Naive thymus-derived CD4-positive, alpha-beta T cell (primary cell): ENCODE results near the gene ZNF74. TPM values are rescaled to one million over a fixed set of nuclear protein-coding genes. Genes with fewer than 3 reads are reported as not detected.

Experiments
- ATAC-seq: fragments of 150-1000 bp; cut with Tn5 transposase; 2 replicates; pipeline ENCODE4 v1.10.0; 2021; ENCODE audit warnings: mild to moderate bottlenecking, moderate library complexity
- CTCF ChIA-PET: fragments of 350-600 bp; sonication (Branson Sonifier 250); formaldehyde crosslinking; loops from one replicate; lab custom pipeline; 2021; ENCODE audit warnings: antibody characterized with exemption; lab: Charles Lee
- POLR2A ChIA-PET: fragments of 350-600 bp; sonication (Branson Sonifier 250); formaldehyde crosslinking; loops from one replicate; lab custom pipeline; 2021; ENCODE audit warnings: antibody characterized with exemption, inconsistent platforms; lab: Charles Lee
- DNase-seq, 9 donors: peaks; one replicate each; pipeline versions ENCODE4 v3.0.0 to v3.0.0-alpha.2; 2020 to 2022; ENCODE audit warnings: mixed read lengths in 1 of 9
- H3K27ac ChIP-seq: one replicate; pipeline ENCODE4 v1.7.0; 2013; ENCODE audit warnings: mild to moderate bottlenecking, low read depth, low read length, moderate library complexity
- H3K27me3 ChIP-seq, 2 donors: one replicate each; pipeline ENCODE4 v1.7.0; 2013; ENCODE audit warnings: low read length in 2 of 2, mild to moderate bottlenecking in 2 of 2, moderate library complexity in 2 of 2; ENCODE audit not compliant: control insufficient read depth in 2 of 2, insufficient read depth in 2 of 2
- H3K36me3 ChIP-seq, 3 experiments: 1 replicate in 2 of 3; 2 replicates in 1 of 3; pipeline ENCODE4 v1.7.0; 2013; ENCODE audit warnings: low read length in 3 of 3, mild to moderate bottlenecking in 3 of 3, moderate library complexity in 1 of 3; ENCODE audit not compliant: insufficient read depth in 3 of 3, control insufficient read depth in 2 of 3
- H3K4me1 ChIP-seq, 2 donors: one replicate each; pipeline ENCODE4 v1.7.0; 2013; ENCODE audit warnings: low read length in 2 of 2, mild to moderate bottlenecking in 2 of 2, moderate library complexity in 1 of 2; ENCODE audit not compliant: control insufficient read depth in 2 of 2, insufficient read depth in 2 of 2
- H3K4me3 ChIP-seq: 2 replicates; pipeline ENCODE4 v1.7.0; 2013; ENCODE audit warnings: mild to moderate bottlenecking, low read length
- H3K9me3 ChIP-seq, 3 experiments: 1 replicate in 2 of 3; 2 replicates in 1 of 3; pipeline ENCODE4 v1.7.0; 2013; ENCODE audit warnings: low read length in 3 of 3; ENCODE audit not compliant: control insufficient read depth in 2 of 3
- H3K27ac Mint-ChIP-seq, 9 donors: one replicate each; pipeline ENCODE4 v1.8.0; 2020 to 2022; ENCODE audit warnings: mixed read lengths in 9 of 9, mild to moderate bottlenecking in 8 of 9, moderate library complexity in 5 of 9, inconsistent platforms in 2 of 9
- H3K27me3 Mint-ChIP-seq, 5 donors: one replicate each; pipeline ENCODE4 v1.8.0; 2021 to 2022; ENCODE audit warnings: mixed read lengths in 5 of 5, mild to moderate bottlenecking in 1 of 5
- H3K36me3 Mint-ChIP-seq, 5 donors: one replicate each; pipeline ENCODE4 v1.8.0; 2020 to 2022; ENCODE audit warnings: mixed read lengths in 5 of 5, mild to moderate bottlenecking in 3 of 5, inconsistent platforms in 1 of 5
- H3K4me1 Mint-ChIP-seq, 7 donors: one replicate each; pipeline ENCODE4 v1.8.0; 2020 to 2022; ENCODE audit warnings: mixed read lengths in 7 of 7, mild to moderate bottlenecking in 3 of 7, inconsistent platforms in 1 of 7
- H3K4me3 Mint-ChIP-seq, 10 donors: one replicate each; pipeline ENCODE4 v1.8.0; 2020 to 2022; ENCODE audit warnings: mild to moderate bottlenecking in 10 of 10, mixed read lengths in 10 of 10, moderate library complexity in 6 of 10, inconsistent platforms in 2 of 10
- H3K9me3 Mint-ChIP-seq, 11 donors: one replicate each; pipeline ENCODE4 v1.8.0; 2020 to 2022; ENCODE audit warnings: mixed read lengths in 11 of 11, mild to moderate bottlenecking in 4 of 11, inconsistent platforms in 1 of 11, moderate library complexity in 1 of 11
- intact Hi-C, 2 donors: fragments of 100-400 bp; cut with micrococcal nuclease; formaldehyde crosslinking; loops; one replicate each; pipeline ENCODE4 v1.15.1; 2023
- polyA plus RNA-seq, 2 donors: library from polyadenylated mRNA; unstranded; fragments of 300-500 nt; fragmentation: Illumina TruSeq; gene quantifications; one replicate each; pipeline ENCODE4 v1.2.3, GENCODE V29; 2021
- total RNA-seq, 6 experiments: library from RNA in 5 of 6; stranded (reverse) in 5 of 6; gene quantifications; 1 replicate in 5 of 6; 2 replicates in 1 of 6; pipeline ENCODE4 v1.2.3 and lab custom pipeline; 2021 to 2026

ZNF74 gene
- total and polyA plus RNA-seq, 7 experiments from 2014 or later: 5.3 to 18.2 (median 12.9) TPM

- Histone ChIP-seq H3K36me3 (no peaks in the 10 kb centered on the region), H3K4me3 (no peak overlapping the region), H3K27me3 (peaks cover 0 to 6% of the 10 kb centered on the region in 2 donors), H3K27ac (no peak overlapping the region), H3K4me1 (peaks cover 5 to 6% of the 10 kb centered on the region in 2 donors), H3K9me3 (no peaks in the 10 kb centered on the region)
- DNase-seq (no peak), ATAC-seq (no peak)
- Mint-ChIP-seq H3K36me3 (peaks cover 0 to 3% (median 0%) of the 10 kb centered on the region in 5 donors), H3K9me3 (peaks cover 0 to 2% (median 0%) of the 10 kb centered on the region in 11 donors), H3K4me3 (peak overlapping the region in 5 of 10 donors; percentile 2 to 75 (median 44)), H3K27me3 (peaks cover 11 to 38% (median 15%) of the 10 kb centered on the region in 5 donors), H3K4me1 (peaks cover 3 to 14% (median 10%) of the 10 kb centered on the region in 7 donors), H3K27ac (peak overlapping the region in 1 of 9 donors; percentile 15)
- intact Hi-C loops: no loop called here
- ChIA-PET POLR2A (no interaction called here), CTCF (no interaction called here)
Measured at GRCh38 chr22:20423906-20424551, 30.1 kb downstream of the ZNF74 start.

GRCh38 chr22:20424568-20424931 lies 30.6 kb downstream of the ZNF74 start:
- Mint-ChIP-seq H3K9me3 (peaks cover 0 to 2% (median 0%) of the 10 kb centered on the region in 11 donors), H3K4me3 (peak overlapping the region in 4 of 10 donors; percentile 12 to 75 (median 35)), H3K4me1 (peaks cover 6 to 17% (median 12%) of the 10 kb centered on the region in 7 donors), H3K27ac (no peak overlapping the region), H3K36me3 (peaks cover 0 to 4% (median 0%) of the 10 kb centered on the region in 5 donors), H3K27me3 (peaks cover 11 to 40% (median 15%) of the 10 kb centered on the region in 5 donors)
- H3K9me3 ChIP-seq: no peaks in the 10 kb centered on the region
- no peak overlapping the region for H3K27ac ChIP-seq
- no peak overlapping the region for H3K4me3 ChIP-seq
- H3K27me3 ChIP-seq: peaks cover 0 to 6% of the 10 kb centered on the region in 2 donors
- CTCF ChIA-PET: no interaction called here
- no peaks in the 10 kb centered on the region for H3K36me3 ChIP-seq
- POLR2A ChIA-PET: no interaction called here
- intact Hi-C loops: no loop called here
- DNase-seq (no peak), ATAC-seq (no peak)
- peaks cover 5 to 7% of the 10 kb centered on the region in 2 donors for H3K4me1 ChIP-seq

DNA sequence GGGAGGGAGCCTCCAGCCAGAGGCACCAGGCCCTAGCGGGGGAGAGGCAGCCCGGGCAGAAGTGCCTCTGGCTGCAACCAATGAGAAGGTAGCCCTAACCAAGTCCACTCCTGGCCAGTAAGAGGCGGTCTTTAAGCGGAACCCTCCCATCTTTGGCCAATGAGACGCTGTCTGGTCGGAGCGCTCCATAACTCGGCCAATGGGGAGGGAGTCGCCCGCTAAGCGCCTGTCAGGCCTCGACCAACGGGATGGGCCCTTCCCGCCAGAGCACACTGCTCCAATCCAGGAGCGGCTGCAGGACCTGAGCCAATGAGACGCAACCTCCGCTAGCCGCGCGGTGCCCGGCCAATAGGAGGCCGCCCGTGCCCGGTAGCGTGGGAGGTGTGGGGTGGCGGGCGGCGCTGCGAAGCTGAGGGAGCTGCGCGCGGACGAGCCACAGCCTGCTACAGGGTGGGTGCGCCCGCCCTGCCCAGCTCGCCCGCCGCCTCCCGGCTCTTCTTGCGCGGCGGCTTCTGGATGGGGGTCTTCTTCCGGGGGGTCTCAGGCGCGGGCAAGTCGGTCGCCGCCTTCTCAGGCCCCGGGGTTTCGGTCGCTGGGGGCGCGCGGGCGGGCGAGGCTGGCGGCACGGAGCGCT lies 31.1 kb downstream of the ZNF74 start:
- ATAC-seq (no peak), DNase-seq (no peak)
- POLR2A ChIA-PET: no interaction called here
- intact Hi-C loops: no loop called here
- no peaks in the 10 kb centered on the region for H3K9me3 ChIP-seq
- CTCF ChIA-PET: no interaction called here
- H3K27me3 Mint-ChIP-seq: peaks cover 11 to 41% (median 15%) of the 10 kb centered on the region in 5 donors
- H3K4me3 ChIP-seq: no peak overlapping the region
- peaks cover 0 to 6% of the 10 kb centered on the region in 2 donors for H3K27me3 ChIP-seq
- no peak overlapping the region for H3K27ac ChIP-seq
- no peaks in the 10 kb centered on the region for H3K36me3 ChIP-seq
- H3K27ac Mint-ChIP-seq: no peak overlapping the region
- peaks cover 6 to 17% (median 12%) of the 10 kb centered on the region in 7 donors for H3K4me1 Mint-ChIP-seq
- H3K9me3 Mint-ChIP-seq: peaks cover 0 to 2% (median 0%) of the 10 kb centered on the region in 11 donors
- H3K4me3 Mint-ChIP-seq: peak overlapping the region in 9 of 10 donors; percentile 10 to 75 (median 57)
- peaks cover 9% of the 10 kb centered on the region in 2 donors for H3K4me1 ChIP-seq
- H3K36me3 Mint-ChIP-seq: peaks cover 0 to 4% (median 0%) of the 10 kb centered on the region in 5 donors

DNA sequence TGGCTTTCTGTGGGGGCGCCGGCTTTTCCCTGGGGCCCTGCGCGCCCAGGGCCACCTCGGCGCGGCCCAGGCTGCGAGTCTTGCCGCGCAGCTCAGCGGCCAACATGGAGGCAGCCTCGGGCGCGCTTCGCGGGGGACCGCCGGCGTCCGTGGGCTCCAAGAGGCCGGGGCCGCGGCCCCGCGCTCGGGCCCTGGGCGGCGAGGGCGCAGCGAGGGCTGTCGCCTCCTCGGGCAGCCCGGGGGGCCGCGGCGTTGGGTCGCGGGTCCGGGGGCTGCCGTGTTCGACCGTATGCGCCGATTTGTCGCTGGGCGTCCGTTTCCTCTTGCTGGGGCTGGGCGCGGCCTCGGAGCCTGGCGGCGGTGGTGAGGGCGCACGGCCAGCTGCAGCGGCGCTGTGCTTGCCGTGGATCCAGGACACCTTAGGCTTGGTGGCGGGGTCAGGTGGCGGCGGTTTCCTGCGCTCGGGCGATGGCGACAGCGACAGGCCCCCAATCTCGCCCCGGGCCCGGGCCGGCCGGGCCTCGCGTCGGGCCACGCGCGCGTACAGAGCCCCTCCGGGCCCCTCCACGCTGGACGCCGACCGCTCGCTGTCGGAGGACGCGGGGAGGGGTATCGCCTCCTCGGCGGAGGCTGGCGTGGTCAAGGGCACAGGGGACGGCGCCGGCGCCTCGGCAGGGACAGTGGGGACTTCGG lies 31.8 kb downstream of the ZNF74 start:
- H3K4me1 ChIP-seq: peaks cover 14 to 16% of the 10 kb centered on the region in 2 donors
- Mint-ChIP-seq H3K4me1 (peaks cover 6 to 23% (median 17%) of the 10 kb centered on the region in 7 donors), H3K27ac (no peak overlapping the region), H3K9me3 (peaks cover 0 to 2% (median 0%) of the 10 kb centered on the region in 11 donors), H3K27me3 (peaks cover 11 to 48% (median 15%) of the 10 kb centered on the region in 5 donors), H3K36me3 (peaks cover 0 to 4% (median 0%) of the 10 kb centered on the region in 5 donors), H3K4me3 (peak overlapping the region in 2 of 10 donors; percentile 61 to 75)
- H3K36me3 ChIP-seq: no peaks in the 10 kb centered on the region
- peaks cover 0 to 12% of the 10 kb centered on the region in 2 donors for H3K27me3 ChIP-seq
- ChIA-PET CTCF (no interaction called here), POLR2A (no interaction called here)
- H3K27ac ChIP-seq: no peak overlapping the region
- DNase-seq (no peak), ATAC-seq (no peak)
- no peaks in the 10 kb centered on the region for H3K9me3 ChIP-seq
- no peak overlapping the region for H3K4me3 ChIP-seq
- intact Hi-C loops: no loop called here

DNA sequence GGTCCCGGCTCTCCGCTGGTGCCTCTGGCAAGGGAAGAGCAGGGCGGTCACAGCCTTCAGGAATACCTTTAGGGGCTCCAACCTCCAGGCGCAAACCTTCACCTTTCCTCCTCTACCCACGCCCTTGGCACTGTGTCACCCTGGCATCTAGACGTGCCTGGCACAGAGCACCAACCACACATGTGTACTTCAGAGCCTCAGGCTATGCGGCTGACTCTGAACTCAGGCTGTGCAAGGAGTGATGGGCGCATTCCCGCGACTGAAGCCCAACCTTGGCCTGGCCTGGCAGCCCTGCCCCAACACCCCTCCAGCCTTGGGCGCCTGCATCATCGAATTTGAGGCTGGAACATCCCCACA lies 32.3 kb downstream of the ZNF74 start:
- peaks cover 0 to 2% (median 0%) of the 10 kb centered on the region in 11 donors for H3K9me3 Mint-ChIP-seq
- ChIA-PET POLR2A (no interaction called here), CTCF (no interaction called here)
- no peak overlapping the region for H3K27ac ChIP-seq
- no peak overlapping the region for H3K27ac Mint-ChIP-seq
- intact Hi-C loops: no loop called here
- peaks cover 0 to 4% (median 0%) of the 10 kb centered on the region in 5 donors for H3K36me3 Mint-ChIP-seq
- H3K4me1 ChIP-seq: peaks cover 17 to 21% of the 10 kb centered on the region in 2 donors
- H3K4me3 ChIP-seq: no peak overlapping the region
- no peak for ATAC-seq
- H3K4me3 Mint-ChIP-seq: peak overlapping the region in 9 of 10 donors; percentile 14 to 79 (median 51)
- H3K36me3 ChIP-seq: no peaks in the 10 kb centered on the region
- peaks cover 6 to 26% (median 17%) of the 10 kb centered on the region in 7 donors for H3K4me1 Mint-ChIP-seq
- H3K27me3 Mint-ChIP-seq: peaks cover 11 to 51% (median 15%) of the 10 kb centered on the region in 5 donors
- peaks cover 0 to 12% of the 10 kb centered on the region in 2 donors for H3K27me3 ChIP-seq
- no peak for DNase-seq
- H3K9me3 ChIP-seq: no peaks in the 10 kb centered on the region

DNA sequence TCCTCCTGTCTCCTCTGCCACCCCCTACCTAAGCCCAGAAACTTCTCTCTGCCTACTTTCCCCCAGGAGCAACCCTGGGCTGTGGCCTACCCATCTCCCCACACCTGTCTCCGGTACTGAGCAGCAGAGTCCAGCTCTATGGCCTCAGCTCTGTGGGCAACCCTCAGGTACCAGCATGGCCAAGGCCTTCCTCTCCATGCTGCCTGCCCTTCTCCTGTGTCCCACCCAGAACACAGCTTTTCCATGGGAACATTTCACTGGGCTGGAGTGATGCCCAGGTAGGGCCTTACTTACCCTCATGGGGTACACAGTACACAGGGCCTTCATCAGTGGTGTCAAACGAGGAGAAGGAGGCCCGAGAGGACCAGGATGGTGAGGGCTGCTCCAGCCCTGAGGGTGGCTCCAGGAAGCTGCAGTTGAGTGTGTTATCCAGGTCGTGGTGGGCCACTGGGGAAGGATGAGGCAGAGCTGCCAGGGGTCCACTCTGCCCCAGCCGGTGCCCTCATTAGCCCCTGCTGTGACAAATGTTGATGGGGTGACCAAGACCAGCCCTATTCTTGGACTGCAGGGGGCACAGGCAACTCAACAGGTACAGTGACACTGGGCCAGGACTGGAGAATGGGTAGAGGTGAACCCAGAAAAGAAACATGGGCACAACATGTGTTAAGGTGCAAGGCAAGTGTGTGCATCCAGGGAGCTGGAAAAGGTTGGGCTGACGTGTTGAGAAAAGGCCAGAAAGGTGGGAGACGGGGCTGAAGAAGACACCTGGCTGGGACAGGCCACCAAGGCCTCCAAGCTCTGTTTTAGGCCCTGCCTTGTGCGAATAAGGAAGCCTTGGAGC lies 33.4 kb downstream of the ZNF74 start:
- Mint-ChIP-seq H3K27me3 (peaks cover 11 to 59% (median 18%) of the 10 kb centered on the region in 5 donors), H3K4me1 (peaks cover 6 to 26% (median 17%) of the 10 kb centered on the region in 7 donors), H3K36me3 (peaks cover 0 to 4% (median 0%) of the 10 kb centered on the region in 5 donors), H3K27ac (no peak overlapping the region), H3K4me3 (peak overlapping the region in 8 of 10 donors; percentile 27 to 65 (median 50)), H3K9me3 (peaks cover 0 to 2% (median 0%) of the 10 kb centered on the region in 11 donors)
- intact Hi-C loops: no loop called here
- ChIA-PET CTCF (interaction anchor here (0.6 to 2.2 kb wide), 2 partner anchors 8 to 27 kb away, joined by 3 to 6 read pairs; no protein-coding TSS in a partner anchor), POLR2A (interaction anchor here (0.7 to 1.1 kb wide), 3 partner anchors 26 to 65 kb away, joined by 3 read pairs; no protein-coding TSS in a partner anchor)
- DNase-seq (no peak), ATAC-seq (no peak)
- Histone ChIP-seq H3K9me3 (no peaks in the 10 kb centered on the region), H3K27ac (no peak overlapping the region), H3K4me1 (peaks cover 17 to 26% of the 10 kb centered on the region in 2 donors), H3K27me3 (peaks cover 0 to 12% of the 10 kb centered on the region in 2 donors), H3K36me3 (no peaks in the 10 kb centered on the region), H3K4me3 (no peak overlapping the region)
